ENCODE measurements around the gene CHRD. TPM values are rescaled to one million over a fixed set of nuclear protein-coding genes. Genes with fewer than 3 reads are reported as not detected.

The CHRD gene
- total RNA-seq, 4 donors from 2014 or later = 12.3 to 17.6 (median 16.8) TPM

- H3K9me3 ChIP-seq = no peaks in the 10 kb centered on the region
- no peak overlapping the region for H3K4me3 ChIP-seq
- no peak overlapping the region for H3K27ac ChIP-seq (replicated peaks in 1 of 4)
- TF ChIP-seq EP300 (IDR thresholded peaks at IDR 0.05) = no peak
- no peak for TF ChIP-seq CTCF (IDR thresholded peaks at IDR 0.05)
- no peak for TF ChIP-seq POLR2A (IDR thresholded peaks at IDR 0.05; ENCODE audit: low read depth)
- no peak for TF ChIP-seq POLR2AphosphoS5 (IDR thresholded peaks at IDR 0.05)
- peaks cover 0 to 30% (median 10%) of the 10 kb centered on the region in 4 donors for H3K36me3 ChIP-seq
- intact Hi-C loops (cut with DNase I) = no loop called here
- 68% methylated on average over 24 of the region's 37 CpGs for whole genome bisulfite sequencing
- DNase-seq (ENCODE audit: extremely low spot score) = no peak
- peaks cover 0 to 34% (median 3%) of the 10 kb centered on the region in 4 donors for H3K27me3 ChIP-seq
- H3K4me1 ChIP-seq = peaks cover 3 to 9% (median 7%) of the 10 kb centered on the region in 4 donors
Measured at GRCh38 chr3:184386047-184386806, 6.4 kb downstream of the CHRD start.

GRCh38 chr3:184387174-184387714 lies 7.4 kb downstream of the CHRD start:
- peaks cover 0 to 30% (median 10%) of the 10 kb centered on the region in 4 donors for H3K36me3 ChIP-seq
- intact Hi-C loops (cut with DNase I) = no loop called here
- no peaks in the 10 kb centered on the region for H3K4me1 ChIP-seq
- TF ChIP-seq EP300 (IDR thresholded peaks at IDR 0.05) = no peak
- TF ChIP-seq POLR2AphosphoS5 (IDR thresholded peaks at IDR 0.05) = no peak
- TF ChIP-seq POLR2A (IDR thresholded peaks at IDR 0.05; ENCODE audit: low read depth) = no peak
- no peak for TF ChIP-seq CTCF (IDR thresholded peaks at IDR 0.05)
- no peak overlapping the region for H3K27ac ChIP-seq (replicated peaks in 1 of 4)
- no peaks in the 10 kb centered on the region for H3K9me3 ChIP-seq
- H3K27me3 ChIP-seq = peaks cover 0 to 24% (median 0%) of the 10 kb centered on the region in 4 donors
- 91% methylated on average over 7 of the region's 12 CpGs for WGBS
- DNase-seq (ENCODE audit: extremely low spot score) = no peak
- H3K4me3 ChIP-seq = no peak overlapping the region

GRCh38 chr3:184388164-184388935 lies 8.5 kb downstream of the CHRD start:
- Histone ChIP-seq H3K4me3 (no peak overlapping the region), H3K27ac (replicated peaks in 1 of 4) (no peak overlapping the region), H3K36me3 (peaks cover 0 to 30% (median 10%) of the 10 kb centered on the region in 4 donors), H3K9me3 (no peaks in the 10 kb centered on the region), H3K4me1 (no peaks in the 10 kb centered on the region), H3K27me3 (peaks cover 0 to 17% (median 0%) of the 10 kb centered on the region in 4 donors)
- 90% methylated on average over 8 of the region's 8 CpGs for WGBS
- TF ChIP-seq POLR2A (IDR thresholded peaks at IDR 0.05; ENCODE audit: low read depth) (no peak), POLR2AphosphoS5 (IDR thresholded peaks at IDR 0.05) (no peak), CTCF (IDR thresholded peaks at IDR 0.05) (no peak), EP300 (IDR thresholded peaks at IDR 0.05) (no peak)
- intact Hi-C loops (cut with DNase I) = no loop called here
- DNase-seq (ENCODE audit: extremely low spot score) = no peak

- no peak overlapping the region for H3K4me3 ChIP-seq
- H3K4me1 ChIP-seq = no peaks in the 10 kb centered on the region
- TF ChIP-seq POLR2AphosphoS5 (IDR thresholded peaks at IDR 0.05) (no peak), CTCF (IDR thresholded peaks at IDR 0.05) (no peak), POLR2A (IDR thresholded peaks at IDR 0.05; ENCODE audit: low read depth) (no peak), EP300 (IDR thresholded peaks at IDR 0.05) (no peak)
- peaks cover 0 to 17% (median 0%) of the 10 kb centered on the region in 4 donors for H3K27me3 ChIP-seq
- no peak overlapping the region for H3K27ac ChIP-seq (replicated peaks in 1 of 4)
- DNase-seq (ENCODE audit: extremely low spot score) = no peak
- peaks cover 0 to 30% (median 10%) of the 10 kb centered on the region in 4 donors for H3K36me3 ChIP-seq
- no peaks in the 10 kb centered on the region for H3K9me3 ChIP-seq
- intact Hi-C loops (cut with DNase I) = no loop called here
- 92% methylated on average over 7 of the region's 8 CpGs for WGBS
Measured at GRCh38 chr3:184388936-184389230, 9.0 kb downstream of the CHRD start.

All from esophagus muscularis mucosa (tissue), 4 donors.